ENCODE results near the gene ANKS1B.
"Not testable (repeated sequence)": the region's sequence is repeated elsewhere in the genome, so short reads cannot be mapped to it uniquely, and the experiment has no call there.

The ANKS1B gene

DNA sequence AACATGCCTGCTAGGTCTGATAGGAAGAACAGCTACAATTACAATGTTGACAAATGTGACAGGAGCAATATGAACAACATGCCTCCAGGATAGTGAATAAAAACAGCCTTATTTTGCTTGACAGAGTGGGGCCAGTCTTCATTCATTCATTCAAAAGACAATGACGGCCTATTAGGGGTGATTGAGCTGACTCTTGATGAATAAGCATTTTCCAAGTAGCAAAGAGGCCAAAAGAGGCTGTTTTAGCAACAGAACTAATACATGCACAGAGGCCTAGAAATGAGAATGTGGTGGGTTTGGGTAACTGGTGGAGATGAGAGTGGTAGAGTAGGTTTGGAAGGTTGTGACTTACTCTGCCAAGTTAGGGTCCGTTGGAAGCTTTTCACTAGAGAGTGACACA lies 1201.3 kb downstream of the ANKS1B start:
- DNase-seq, result no peak

DNA sequence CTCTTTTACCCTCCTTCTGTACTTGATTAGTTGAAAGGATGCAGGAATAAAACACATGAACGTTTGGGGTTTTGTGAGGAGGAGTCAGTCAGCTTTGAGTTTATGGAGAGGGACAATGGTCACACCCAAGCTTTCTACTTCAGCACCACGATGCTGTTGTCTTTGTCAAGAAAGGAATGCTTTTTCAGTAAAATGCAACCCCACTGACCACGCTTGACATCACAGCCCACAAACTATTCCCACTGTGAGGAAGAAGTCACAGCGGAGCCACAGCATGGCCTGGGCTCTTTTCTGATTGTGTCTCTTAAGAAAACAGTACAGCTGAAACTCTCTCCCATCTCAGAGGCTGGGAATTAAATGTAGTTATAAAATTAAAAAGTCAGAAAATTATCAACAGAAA lies 1204.5 kb downstream of the ANKS1B start:
- no peak for DNase-seq

- no peak for DNase-seq
Observed at GRCh38 chr12:98772818-98773217, 1211.9 kb downstream of the ANKS1B start.

DNA sequence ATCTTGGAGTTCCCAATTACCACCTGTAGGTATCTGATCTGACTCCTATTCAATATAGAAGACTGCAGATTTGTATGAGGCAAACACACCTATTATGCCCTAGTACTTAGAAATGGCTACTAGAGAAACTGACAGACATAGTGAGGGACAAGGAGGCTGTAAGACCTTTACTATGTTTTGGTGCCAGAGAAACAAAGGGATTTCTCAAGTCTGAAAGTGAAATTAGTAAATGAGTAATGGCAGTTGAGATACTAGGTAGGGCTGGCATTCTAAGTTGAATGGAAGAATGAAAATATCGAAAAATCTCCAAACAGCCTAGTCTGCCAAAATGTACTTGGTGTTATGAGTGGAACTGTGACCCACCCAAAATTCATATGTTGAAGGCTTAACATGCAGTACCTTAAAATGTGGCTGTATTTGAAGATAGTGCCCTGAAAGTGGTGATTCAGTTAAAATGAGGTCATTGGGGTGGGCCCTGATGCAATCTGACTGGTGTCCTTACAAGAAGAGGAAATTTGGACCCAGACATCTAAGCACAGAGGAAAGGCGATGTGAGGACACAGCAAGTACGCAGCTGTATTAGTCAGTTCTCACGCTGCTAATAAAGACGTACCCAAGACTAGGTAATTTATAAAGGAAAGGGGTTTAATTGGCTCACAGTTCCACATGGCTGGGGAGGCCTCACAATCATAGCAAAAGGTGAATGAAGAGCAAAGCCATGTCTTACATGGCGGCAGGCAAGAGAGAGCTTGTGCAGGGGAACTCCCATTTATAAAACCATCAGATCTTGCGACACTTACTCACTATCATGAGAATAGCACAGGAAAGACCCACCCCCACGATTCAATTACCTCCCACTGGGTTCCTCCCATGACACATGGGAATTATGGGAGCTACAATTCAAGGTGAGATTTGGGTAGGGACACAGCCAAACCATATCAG lies 1212.7 kb downstream of the ANKS1B start:
- DNase-seq, result no peak

DNA sequence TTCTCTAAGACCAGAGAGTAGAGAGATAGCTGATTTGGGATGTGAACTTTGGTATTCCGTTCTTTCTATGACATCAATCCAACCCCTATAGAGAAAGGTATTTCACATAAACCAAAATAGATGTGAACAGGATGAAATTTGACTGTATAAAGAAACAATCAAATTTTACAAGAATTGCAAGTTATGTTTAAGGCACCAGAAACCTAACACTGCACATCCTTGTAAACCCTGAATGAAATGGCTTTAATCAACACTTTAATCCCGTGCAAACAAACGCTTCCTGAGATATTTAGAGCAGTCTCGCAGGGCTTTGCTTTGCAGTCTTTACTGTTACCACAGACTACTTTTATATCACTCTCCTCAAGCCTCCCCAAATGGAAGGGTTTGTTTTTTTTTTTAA lies 1214.5 kb downstream of the ANKS1B start:
- DNase-seq, result no peak

- no peak for DNase-seq
Observed at GRCh38 chr12:98769068-98769467, 1215.7 kb downstream of the ANKS1B start.

- no peak for DNase-seq
Observed at GRCh38 chr12:98767248-98767647, 1217.5 kb downstream of the ANKS1B start.

- no peak for DNase-seq
Observed at GRCh38 chr12:98763656-98764055, 1221.1 kb downstream of the ANKS1B start.

DNA sequence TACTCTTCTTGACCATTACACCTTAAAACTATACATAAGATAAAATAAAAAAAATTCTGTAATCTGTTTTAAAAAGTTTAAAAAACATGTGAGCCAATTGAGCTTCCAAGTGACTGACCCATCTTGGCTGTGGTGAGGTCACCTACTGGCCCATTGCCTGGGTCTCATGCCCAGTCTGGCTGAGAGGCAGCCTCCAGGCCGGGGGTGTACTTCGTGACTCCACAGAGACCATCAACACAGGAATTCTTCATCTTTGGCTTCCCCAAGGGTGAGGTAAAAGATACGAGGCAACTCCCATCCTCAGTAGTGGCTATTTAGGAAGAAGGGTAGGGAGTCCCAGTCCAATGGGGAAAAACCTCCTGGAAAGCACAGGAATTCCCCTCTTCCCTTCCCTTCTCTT lies 1226.4 kb downstream of the ANKS1B start:
- no peak for DNase-seq

GRCh38 chr12:98757455-98757854 lies 1227.3 kb downstream of the ANKS1B start:
- no peak for DNase-seq

DNA sequence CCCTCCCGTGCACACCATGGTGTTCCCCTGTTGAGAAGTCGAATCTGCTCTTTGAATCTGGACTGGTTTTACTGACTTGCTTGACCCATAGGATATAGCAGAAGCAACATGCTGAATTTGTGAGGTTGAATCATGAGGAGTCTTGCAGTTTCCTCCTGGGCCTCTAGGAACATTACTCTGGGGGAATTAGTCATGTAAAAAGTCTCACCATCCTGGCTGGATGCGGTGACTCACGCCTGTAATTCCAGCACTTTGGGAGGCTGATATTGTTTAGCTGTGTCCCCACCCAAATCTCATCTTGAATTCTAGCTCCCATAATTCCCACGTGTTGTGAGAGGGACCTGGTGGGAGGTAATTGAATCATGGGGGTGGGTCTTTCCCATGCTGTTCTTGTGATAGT lies 1228.9 kb downstream of the ANKS1B start:
- DNase-seq, result not testable (repeated sequence)

DNA sequence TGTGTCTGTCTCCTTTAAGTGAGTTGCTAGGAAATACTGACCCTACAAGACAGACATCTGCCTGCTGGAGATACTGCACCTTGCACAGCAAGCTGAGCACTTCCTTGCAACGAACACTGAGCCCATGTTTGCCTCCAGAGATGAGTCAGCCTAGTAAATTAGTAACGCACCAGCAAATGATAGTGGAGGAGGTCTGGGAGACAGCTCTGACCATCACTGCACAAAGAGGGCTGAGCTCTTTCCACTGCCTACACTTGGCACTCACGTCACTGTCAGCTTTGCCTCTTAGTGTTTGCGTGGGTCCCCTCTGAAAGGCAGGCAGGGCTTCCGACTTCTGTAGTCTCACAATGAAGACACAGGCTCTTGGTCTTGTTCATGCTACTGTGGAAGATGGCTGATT lies 1230.6 kb downstream of the ANKS1B start:
- DNase-seq, result no peak

DNA sequence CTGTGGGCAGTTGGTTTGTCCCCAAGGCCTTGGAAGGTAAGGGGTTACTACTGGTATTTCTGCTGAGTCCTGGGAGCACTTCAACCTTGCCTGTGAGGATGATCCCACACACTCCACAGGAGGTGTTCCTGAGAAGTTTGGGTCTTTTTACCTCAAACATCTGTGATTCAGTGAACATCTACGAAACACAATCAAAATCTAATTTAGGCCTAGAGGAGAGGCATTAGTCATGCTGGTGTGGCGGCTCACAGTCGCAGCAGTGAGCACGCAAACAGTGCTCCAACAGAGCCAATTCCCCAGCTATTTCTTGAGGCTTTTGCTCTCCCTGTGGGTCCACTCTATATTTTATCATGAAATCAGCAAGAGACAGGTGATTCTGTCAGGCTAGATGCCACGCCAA lies 1232.0 kb downstream of the ANKS1B start:
- DNase-seq, result no peak

- DNase-seq, result no peak
Observed at GRCh38 chr12:98751580-98752115, 1233.1 kb downstream of the ANKS1B start.

- DNase-seq, result no peak
Observed at GRCh38 chr12:98750511-98750910, 1234.2 kb downstream of the ANKS1B start.

GRCh38 chr12:98748463-98748862 lies 1236.3 kb downstream of the ANKS1B start:
- no peak for DNase-seq

GRCh38 chr12:98745578-98746391 lies 1239.0 kb downstream of the ANKS1B start:
- DNase-seq, result no peak

DNA sequence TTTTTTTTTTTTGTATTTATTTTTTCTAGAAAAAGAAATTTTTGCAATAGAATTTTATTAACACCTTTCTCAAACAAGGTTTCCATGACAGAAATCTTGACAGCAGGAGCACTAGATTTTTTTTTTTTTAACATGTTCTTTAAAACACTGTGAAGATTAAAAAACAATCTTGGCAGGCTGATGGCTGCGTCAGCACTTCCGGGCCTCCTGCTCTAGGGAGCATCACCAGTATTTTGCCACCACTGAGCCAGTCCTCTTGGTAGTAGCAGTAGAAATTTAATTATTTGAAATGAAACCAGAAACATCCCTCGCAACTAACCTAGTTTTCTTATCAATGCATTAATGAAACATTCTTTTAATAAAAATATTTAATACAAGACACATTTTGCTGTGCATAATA lies 1240.1 kb downstream of the ANKS1B start:
- no peak for DNase-seq

- no peak for DNase-seq
Observed at GRCh38 chr12:98743362-98743953, 1241.3 kb downstream of the ANKS1B start.

DNA sequence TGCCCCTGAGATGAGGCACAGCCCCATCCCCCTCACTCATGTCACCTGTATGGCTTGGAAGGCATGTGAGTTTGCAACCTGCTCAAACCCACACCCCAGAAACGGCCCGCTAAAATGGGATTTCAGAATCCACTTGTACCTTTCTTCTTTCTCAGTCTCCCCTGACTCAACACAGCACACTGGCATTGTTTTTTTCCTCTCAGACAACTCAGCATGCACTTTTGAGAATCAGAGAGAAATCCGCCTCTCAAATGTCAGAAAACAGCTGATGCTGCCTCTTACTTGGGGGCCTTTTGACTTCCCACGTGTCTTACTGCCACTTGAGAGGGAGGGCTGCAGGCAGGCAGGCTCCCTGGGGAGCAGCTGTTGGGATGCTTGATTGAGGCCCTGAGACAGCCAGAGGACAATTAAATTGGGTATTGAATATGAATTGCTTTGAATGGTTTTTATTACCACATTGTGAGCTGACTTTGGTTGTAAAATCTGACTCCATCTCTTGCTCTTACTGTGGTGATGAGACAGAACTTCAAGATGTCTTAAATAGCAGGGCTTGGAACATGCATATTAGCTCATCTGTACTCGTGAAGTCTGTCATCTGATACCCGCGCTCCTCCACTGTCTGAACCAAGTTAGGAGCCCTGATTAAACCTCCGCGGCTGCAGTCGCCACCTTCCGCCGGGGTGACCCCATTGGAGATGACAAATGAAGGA lies 1243.0 kb downstream of the ANKS1B start:
- peak; percentile 29 for DNase-seq

GRCh38 chr12:98741196-98741555 lies 1243.6 kb downstream of the ANKS1B start:
- DNase-seq, result no peak

DNA sequence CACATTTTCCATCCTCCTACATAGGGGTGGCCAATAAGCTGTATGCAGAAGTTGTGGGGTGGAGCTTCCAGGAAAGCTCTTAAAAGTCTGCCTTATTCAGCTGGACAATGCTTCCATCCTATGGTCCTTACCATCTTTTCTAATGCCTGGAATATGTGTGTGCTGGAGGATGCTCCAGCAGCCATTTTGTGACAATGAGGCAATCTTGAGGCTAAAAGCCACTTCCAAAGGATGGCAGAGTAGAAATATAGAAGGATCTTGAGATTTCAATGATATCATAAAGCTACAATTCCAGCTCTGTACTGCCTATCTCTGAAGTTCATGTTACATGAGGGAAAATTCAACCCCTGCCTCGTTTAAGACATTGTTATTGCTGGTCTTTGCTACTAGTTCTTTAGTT lies 1244.0 kb downstream of the ANKS1B start:
- no peak for DNase-seq

- no peak for DNase-seq
Observed at GRCh38 chr12:98738539-98738938, 1246.2 kb downstream of the ANKS1B start.

Measured in NCI-H2107 (cell line).